Measurements from ENCODE around the gene CMTM6.
A peak's percentile ranks its signal among the peaks of the same experiment; 100 is the strongest.

CMTM6 gene

DNA sequence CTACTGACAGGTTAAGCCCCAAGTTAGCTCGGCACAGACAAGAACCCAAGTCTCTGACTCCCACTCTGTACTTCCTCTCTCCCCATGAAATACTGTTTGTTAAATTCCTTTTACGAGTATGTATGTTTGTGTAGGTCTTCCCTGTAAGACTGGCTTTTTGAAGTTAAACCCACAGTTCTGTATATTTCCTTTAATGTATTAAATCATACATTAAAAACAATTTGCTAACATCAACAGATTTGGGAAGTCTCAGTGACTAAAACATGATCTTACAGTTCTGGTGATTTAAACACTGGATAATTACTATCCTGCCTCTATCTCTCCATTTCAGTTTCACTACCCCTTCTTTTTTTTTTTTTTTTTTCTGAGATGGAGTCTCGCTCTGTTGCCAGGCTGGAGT lies 4.4 kb downstream of the CMTM6 start:
- Histone ChIP-seq H2BK5ac (ENCODE audit: low read depth, low read length, poor library complexity, severe bottlenecking) (no peak overlapping the region), H3K4me2 (ENCODE audit: low read length, poor library complexity, severe bottlenecking) (no peak overlapping the region), H2BK15ac (ENCODE audit: low read depth, poor library complexity, severe bottlenecking) (no peak overlapping the region), H3K4me1 (ENCODE audit: control insufficient read depth, insufficient read depth, low read depth, low read length) (peaks cover 5% of the 10 kb centered on the region), H3K79me1 (replicated peaks; ENCODE audit: low read length, poor library complexity, severe bottlenecking) (peaks cover 15% of the 10 kb centered on the region), H3K9me3 (ENCODE audit: control insufficient read depth, low read length) (no peaks in the 10 kb centered on the region), H2BK12ac (ENCODE audit: low read length in 2 of 2) (no peak overlapping the region), H3K23ac (ENCODE audit: low read length in 2 of 2) (no peak overlapping the region), H3K27me3 (ENCODE audit: control insufficient read depth in 1 of 2, insufficient read depth in 1 of 2, low read length in 2 of 2) (no peaks in the 10 kb centered on the region), H3K18ac (ENCODE audit: low read depth in 1 of 2, low read length in 2 of 2) (no peak overlapping the region), H3K4ac (ENCODE audit: low read depth in 1 of 2, low read length in 2 of 2) (no peak overlapping the region), H2BK120ac (ENCODE audit: low read depth, low read length) (no peak overlapping the region), H3K9ac (ENCODE audit: low read length) (no peak overlapping the region), H4K91ac (ENCODE audit: low read length) (no peak overlapping the region), H2AK5ac (ENCODE audit: low read length, severe bottlenecking) (no peak overlapping the region), H3K36me3 (ENCODE audit: control insufficient read depth in 1 of 2, insufficient read depth in 2 of 2, low read depth in 1 of 2, low read length in 2 of 2) (peaks cover 0 to 11% of the 10 kb centered on the region in 2 experiments), H3K14ac (ENCODE audit: low read length in 2 of 2) (no peak overlapping the region), H4K8ac (ENCODE audit: low read length) (no peak overlapping the region), H2AFZ (ENCODE audit: low read depth, low read length) (no peak overlapping the region), H3K27ac (ENCODE audit: low read length, poor library complexity, severe bottlenecking) (no peak overlapping the region), H3K4me3 (ENCODE audit: insufficient read depth in 1 of 2, low read depth in 1 of 2, low read length in 2 of 2) (no peak overlapping the region)
- no peak for DNase-seq
- WGBS: no CpG with 5 or more reads among the region's 3 CpGs

GRCh38 chr3:32495609-32496008 lies 7.0 kb downstream of the CMTM6 start:
- no peak overlapping the region for H2AK5ac ChIP-seq (ENCODE audit: low read length, severe bottlenecking)
- no peak overlapping the region for H3K4me2 ChIP-seq (ENCODE audit: low read length, poor library complexity, severe bottlenecking)
- DNase-seq: no peak
- H2AFZ ChIP-seq (ENCODE audit: low read depth, low read length): no peak overlapping the region
- H2BK5ac ChIP-seq (ENCODE audit: low read depth, low read length, poor library complexity, severe bottlenecking): no peak overlapping the region
- no peak overlapping the region for H4K91ac ChIP-seq (ENCODE audit: low read length)
- no peaks in the 10 kb centered on the region for H3K9me3 ChIP-seq (ENCODE audit: control insufficient read depth, low read length)
- no peak overlapping the region for H3K27ac ChIP-seq (ENCODE audit: low read length, poor library complexity, severe bottlenecking)
- H3K18ac ChIP-seq (ENCODE audit: low read depth in 1 of 2, low read length in 2 of 2): no peak overlapping the region
- H3K9ac ChIP-seq (ENCODE audit: low read length): no peak overlapping the region
- no peak overlapping the region for H2BK12ac ChIP-seq (ENCODE audit: low read length in 2 of 2)
- H4K8ac ChIP-seq (ENCODE audit: low read length): no peak overlapping the region
- H2BK15ac ChIP-seq (ENCODE audit: low read depth, poor library complexity, severe bottlenecking): no peak overlapping the region
- H3K27me3 ChIP-seq (ENCODE audit: control insufficient read depth in 1 of 2, insufficient read depth in 1 of 2, low read length in 2 of 2): no peaks in the 10 kb centered on the region
- H3K79me1 ChIP-seq (replicated peaks; ENCODE audit: low read length, poor library complexity, severe bottlenecking): peaks cover 15% of the 10 kb centered on the region
- no peak overlapping the region for H3K23ac ChIP-seq (ENCODE audit: low read length in 2 of 2)
- no peak overlapping the region for H3K4ac ChIP-seq (ENCODE audit: low read depth in 1 of 2, low read length in 2 of 2)
- no peak overlapping the region for H2BK120ac ChIP-seq (ENCODE audit: low read depth, low read length)
- peaks cover 2% of the 10 kb centered on the region for H3K4me1 ChIP-seq (ENCODE audit: control insufficient read depth, insufficient read depth, low read depth, low read length)
- no peak overlapping the region for H3K4me3 ChIP-seq (ENCODE audit: insufficient read depth in 1 of 2, low read depth in 1 of 2, low read length in 2 of 2)
- peaks cover 0 to 23% of the 10 kb centered on the region in 2 experiments for H3K36me3 ChIP-seq (ENCODE audit: control insufficient read depth in 1 of 2, insufficient read depth in 2 of 2, low read depth in 1 of 2, low read length in 2 of 2)
- WGBS: 75% methylated on average over 2 of the region's 2 CpGs
- no peak overlapping the region for H3K14ac ChIP-seq (ENCODE audit: low read length in 2 of 2)

DNA sequence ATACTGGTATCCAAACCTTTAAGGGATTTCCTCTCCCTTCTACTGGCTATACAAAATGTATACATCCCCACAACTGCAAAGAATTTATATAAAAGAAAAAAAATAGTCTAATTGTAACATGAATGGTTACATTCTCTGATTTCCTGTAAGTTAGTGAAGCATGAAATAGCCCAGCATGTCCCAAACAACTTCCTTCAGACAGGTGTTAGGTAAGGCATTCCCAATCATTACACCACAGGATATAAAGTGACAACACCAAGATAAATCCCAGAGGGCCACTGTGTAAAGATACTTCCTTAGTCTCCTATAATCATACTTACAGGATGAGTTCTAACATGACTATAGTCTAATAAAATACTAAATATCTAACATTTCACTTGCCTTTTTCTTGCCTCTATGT lies 7.6 kb downstream of the CMTM6 start:
- Histone ChIP-seq H2BK5ac (ENCODE audit: low read depth, low read length, poor library complexity, severe bottlenecking) (no peak overlapping the region), H3K23ac (ENCODE audit: low read length in 2 of 2) (no peak overlapping the region), H3K4ac (ENCODE audit: low read depth in 1 of 2, low read length in 2 of 2) (no peak overlapping the region), H3K79me1 (replicated peaks; ENCODE audit: low read length, poor library complexity, severe bottlenecking) (peaks cover 15% of the 10 kb centered on the region), H2BK15ac (ENCODE audit: low read depth, poor library complexity, severe bottlenecking) (no peak overlapping the region), H3K36me3 (ENCODE audit: control insufficient read depth in 1 of 2, insufficient read depth in 2 of 2, low read depth in 1 of 2, low read length in 2 of 2) (peaks cover 0 to 23% of the 10 kb centered on the region in 2 experiments), H3K14ac (ENCODE audit: low read length in 2 of 2) (no peak overlapping the region), H3K18ac (ENCODE audit: low read depth in 1 of 2, low read length in 2 of 2) (no peak overlapping the region), H3K9me3 (ENCODE audit: control insufficient read depth, low read length) (no peaks in the 10 kb centered on the region), H3K4me1 (ENCODE audit: control insufficient read depth, insufficient read depth, low read depth, low read length) (peaks cover 2% of the 10 kb centered on the region), H2AK5ac (ENCODE audit: low read length, severe bottlenecking) (no peak overlapping the region), H3K27ac (ENCODE audit: low read length, poor library complexity, severe bottlenecking) (no peak overlapping the region), H4K8ac (ENCODE audit: low read length) (no peak overlapping the region), H3K4me2 (ENCODE audit: low read length, poor library complexity, severe bottlenecking) (no peak overlapping the region), H3K4me3 (ENCODE audit: insufficient read depth in 1 of 2, low read depth in 1 of 2, low read length in 2 of 2) (no peak overlapping the region), H4K91ac (ENCODE audit: low read length) (no peak overlapping the region), H3K27me3 (ENCODE audit: control insufficient read depth in 1 of 2, insufficient read depth in 1 of 2, low read length in 2 of 2) (no peaks in the 10 kb centered on the region), H3K9ac (ENCODE audit: low read length) (no peak overlapping the region), H2BK12ac (ENCODE audit: low read length in 2 of 2) (no peak overlapping the region), H2BK120ac (ENCODE audit: low read depth, low read length) (no peak overlapping the region), H2AFZ (ENCODE audit: low read depth, low read length) (no peak overlapping the region)
- DNase-seq: no peak

DNA sequence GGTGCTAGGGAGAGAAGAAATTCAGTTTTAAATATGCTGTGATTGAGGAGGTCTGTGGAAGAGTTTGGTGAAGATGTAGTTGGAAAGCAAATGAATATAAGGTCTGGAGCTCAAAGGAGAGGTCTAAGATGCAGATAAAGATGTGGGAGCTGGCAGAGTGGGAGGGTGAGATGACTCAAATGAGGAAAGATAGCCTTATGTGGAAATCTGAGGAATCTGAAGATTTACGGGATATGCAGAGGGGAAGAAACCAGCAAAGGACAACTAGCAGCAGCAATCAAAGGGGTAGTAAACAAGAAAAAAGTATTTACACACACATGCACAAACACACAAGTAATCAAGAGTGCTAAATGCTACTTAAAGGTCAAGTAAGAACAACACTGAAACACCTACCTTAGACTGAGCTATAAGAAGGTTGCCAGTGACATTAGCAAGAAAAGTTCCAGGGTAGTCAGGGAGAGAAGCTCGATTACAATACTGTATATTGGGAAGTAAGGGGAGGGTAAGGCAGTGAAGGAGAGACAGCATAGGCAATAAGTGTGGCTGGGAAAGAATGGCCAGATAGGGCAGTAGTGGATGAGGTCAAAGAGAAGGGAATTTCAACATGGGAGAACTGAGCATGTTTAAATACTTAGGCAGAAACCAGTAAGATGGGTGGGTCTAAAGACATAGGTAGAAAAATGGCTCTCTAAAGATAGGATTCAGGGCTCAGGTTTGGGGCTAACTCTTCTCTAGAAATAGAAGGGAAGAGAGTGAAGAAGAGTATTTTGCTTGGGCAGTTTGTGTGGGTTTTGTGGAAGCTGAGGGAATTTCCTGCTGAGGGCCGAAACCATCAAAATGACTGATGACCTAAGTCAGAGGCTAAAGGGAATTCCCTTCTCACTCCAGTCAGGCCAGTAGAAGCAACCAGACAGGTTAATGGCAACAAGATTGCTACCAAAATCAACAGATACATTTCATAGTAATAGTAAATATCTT lies 8.9 kb downstream of the CMTM6 start:
- peaks cover 0 to 16% of the 10 kb centered on the region in 2 experiments for H3K36me3 ChIP-seq (ENCODE audit: control insufficient read depth in 1 of 2, insufficient read depth in 2 of 2, low read depth in 1 of 2, low read length in 2 of 2)
- no peak overlapping the region for H2AK5ac ChIP-seq (ENCODE audit: low read length, severe bottlenecking)

More for the DNA sequence above, 8.9 kb downstream of the CMTM6 start:
- Histone ChIP-seq H2AFZ (ENCODE audit: low read depth, low read length) (no peak overlapping the region), H2BK15ac (ENCODE audit: low read depth, poor library complexity, severe bottlenecking) (no peak overlapping the region), H3K9ac (ENCODE audit: low read length) (no peak overlapping the region), H3K9me3 (ENCODE audit: control insufficient read depth, low read length) (no peaks in the 10 kb centered on the region), H3K27me3 (ENCODE audit: control insufficient read depth in 1 of 2, insufficient read depth in 1 of 2, low read length in 2 of 2) (no peaks in the 10 kb centered on the region), H3K79me1 (replicated peaks; ENCODE audit: low read length, poor library complexity, severe bottlenecking) (peaks cover 13% of the 10 kb centered on the region), H3K27ac (ENCODE audit: low read length, poor library complexity, severe bottlenecking) (no peak overlapping the region), H3K14ac (ENCODE audit: low read length in 2 of 2) (no peak overlapping the region), H3K4me2 (ENCODE audit: low read length, poor library complexity, severe bottlenecking) (no peak overlapping the region), H3K4me1 (ENCODE audit: control insufficient read depth, insufficient read depth, low read depth, low read length) (peaks cover 2% of the 10 kb centered on the region), H3K18ac (ENCODE audit: low read depth in 1 of 2, low read length in 2 of 2) (no peak overlapping the region), H2BK12ac (ENCODE audit: low read length in 2 of 2) (no peak overlapping the region), H2BK120ac (ENCODE audit: low read depth, low read length) (no peak overlapping the region), H3K4me3 (ENCODE audit: insufficient read depth in 1 of 2, low read depth in 1 of 2, low read length in 2 of 2) (no peak overlapping the region), H3K4ac (ENCODE audit: low read depth in 1 of 2, low read length in 2 of 2) (no peak overlapping the region), H3K23ac (ENCODE audit: low read length in 2 of 2) (no peak overlapping the region), H2BK5ac (ENCODE audit: low read depth, low read length, poor library complexity, severe bottlenecking) (no peak overlapping the region), H4K8ac (ENCODE audit: low read length) (no peak overlapping the region), H4K91ac (ENCODE audit: low read length) (no peak overlapping the region)
- 65% methylated on average over 2 of the region's 3 CpGs for WGBS
- peak; percentile 76 for DNase-seq
